HEK293 (cell line): Measurements from ENCODE around the gene AOAH.

Experiments used
- CTCF ChIA-PET: fragments of 350-600 bp; formaldehyde crosslinking; extraction: SDS; loops from one replicate; lab custom pipeline; 2021; ENCODE audit warnings: antibody characterized with exemption; lab: Yijun Ruan, JAX
- POLR2A ChIA-PET: fragments of 300-600 bp; formaldehyde crosslinking; extraction: SDS; loops from one replicate; lab custom pipeline; 2020; ENCODE audit warnings: antibody characterized with exemption, inconsistent platforms; lab: Yijun Ruan, JAX
- H3K27ac ChIP-seq: fragments of 200-500 bp; sonication (Bioruptor generic); 2 replicates; pipeline ENCODE4 v1.5.1; 2014; ENCODE audit warnings: low read depth, low read length, control low read depth, inconsistent platforms; ENCODE audit errors: extremely low read depth
- H3K36me3 ChIP-seq, 2 experiments: fragments of 200-500 bp in 1 of 2; sonication (Bioruptor generic) in 1 of 2; 1 replicate in 1 of 2; 2 replicates in 1 of 2; pipeline ENCODE4 v1.5.1; 2014 to 2017; ENCODE audit warnings: inconsistent platforms in 2 of 2, low read length in 2 of 2; ENCODE audit not compliant: control insufficient read depth in 2 of 2, insufficient read depth in 1 of 2
- H3K4me1 ChIP-seq: fragments of 200-500 bp; sonication (Bioruptor generic); 2 replicates; pipeline ENCODE4 v1.5.1; 2014; ENCODE audit warnings: mild to moderate bottlenecking, low read length, inconsistent platforms; ENCODE audit not compliant: control insufficient read depth, insufficient read depth
- H3K4me3 ChIP-seq: 2 replicates; pipeline ENCODE4 v1.5.1; 2011; ENCODE audit warnings: low read depth, mild to moderate bottlenecking, control low read depth, low read length, moderate library complexity
- H3K9me3 ChIP-seq: fragments of 200-500 bp; sonication (Bioruptor generic); 2 replicates; pipeline ENCODE4 v1.5.1; 2014; ENCODE audit warnings: low read depth, low read length, inconsistent platforms; ENCODE audit not compliant: control insufficient read depth, insufficient read depth
- FEZF1 ChIP-seq: fragments of 450-650 bp; formaldehyde crosslinking; IDR thresholded peaks from 2 replicates; pipeline ENCODE4 v1.5.1; 2016; ENCODE audit warnings: missing biosample characterization, missing genetic modification characterization
- GLIS1 ChIP-seq: fragments of 450-650 bp; formaldehyde crosslinking; IDR thresholded peaks from 2 replicates; pipeline ENCODE4 v1.5.1; 2016; ENCODE audit warnings: missing biosample characterization, missing genetic modification characterization
- ZEB2 ChIP-seq: fragments of 450-650 bp; formaldehyde crosslinking; IDR thresholded peaks from 2 replicates; pipeline ENCODE4 v1.5.1; 2016; ENCODE audit warnings: missing biosample characterization, missing genetic modification characterization
- ZFP37 ChIP-seq: fragments of 450-650 bp; formaldehyde crosslinking; IDR thresholded peaks from 2 replicates; pipeline ENCODE4 v1.5.1; 2016; ENCODE audit warnings: missing biosample characterization, missing genetic modification characterization
- ZNF140 ChIP-seq: fragments of 450-650 bp; formaldehyde crosslinking; IDR thresholded peaks from 2 replicates; pipeline ENCODE4 v1.5.1; 2016; ENCODE audit warnings: missing biosample characterization, missing genetic modification characterization
- ZNF174 ChIP-seq: fragments of 450-650 bp; formaldehyde crosslinking; IDR thresholded peaks from 2 replicates; pipeline ENCODE4 v1.5.0; 2017; ENCODE audit warnings: missing biosample characterization, mild to moderate bottlenecking, missing genetic modification characterization
- ZNF48 ChIP-seq: fragments of 450-650 bp; formaldehyde crosslinking; IDR thresholded peaks from 2 replicates; pipeline ENCODE4 v1.5.1; 2016; ENCODE audit warnings: missing biosample characterization, missing genetic modification characterization
- ZNF510 ChIP-seq: fragments of 450-650 bp; formaldehyde crosslinking; IDR thresholded peaks from 2 replicates; pipeline ENCODE4 v1.5.1; 2018; ENCODE audit warnings: mild to moderate bottlenecking, missing genetic modification characterization, missing biosample characterization; ENCODE audit not compliant: insufficient replicate concordance
- ZNF544 ChIP-seq: fragments of 450-650 bp; formaldehyde crosslinking; IDR thresholded peaks from 2 replicates; pipeline ENCODE4 v1.5.0; 2017; ENCODE audit warnings: missing biosample characterization, missing genetic modification characterization
- ZNF549 ChIP-seq: fragments of 450-650 bp; IDR thresholded peaks from 2 replicates; pipeline ENCODE4 v1.5.1; 2018; ENCODE audit warnings: missing biosample characterization, missing genetic modification characterization, mild to moderate bottlenecking, inconsistent platforms, moderate library complexity
- ZXDB ChIP-seq: fragments of 450-650 bp; formaldehyde crosslinking; IDR thresholded peaks from 2 replicates; pipeline ENCODE4 v1.5.1; 2016; ENCODE audit warnings: missing biosample characterization, missing genetic modification characterization
- TF ChIP-seq, protein P1 (sequence below): fragments of 450-650 bp; formaldehyde crosslinking; IDR thresholded peaks from 2 replicates; pipeline ENCODE4 v1.5.1; 2016; ENCODE audit warnings: missing biosample characterization, missing genetic modification characterization
- TF ChIP-seq, protein P2 (sequence below): fragments of 450-650 bp; formaldehyde crosslinking; IDR thresholded peaks from 2 replicates; pipeline ENCODE4 v1.5.1; 2017; ENCODE audit warnings: missing biosample characterization, missing genetic modification characterization
- TF ChIP-seq, protein P3 (sequence below): fragments of 450-650 bp; IDR thresholded peaks from 2 replicates; pipeline ENCODE4 v1.5.1; 2018; ENCODE audit warnings: missing biosample characterization, missing genetic modification characterization
- TF ChIP-seq, protein P4 (sequence below): fragments of 450-650 bp; formaldehyde crosslinking; IDR thresholded peaks from 2 replicates; pipeline ENCODE4 v1.5.1; 2016; ENCODE audit warnings: missing biosample characterization, missing genetic modification characterization

Gene AOAH

DNA sequence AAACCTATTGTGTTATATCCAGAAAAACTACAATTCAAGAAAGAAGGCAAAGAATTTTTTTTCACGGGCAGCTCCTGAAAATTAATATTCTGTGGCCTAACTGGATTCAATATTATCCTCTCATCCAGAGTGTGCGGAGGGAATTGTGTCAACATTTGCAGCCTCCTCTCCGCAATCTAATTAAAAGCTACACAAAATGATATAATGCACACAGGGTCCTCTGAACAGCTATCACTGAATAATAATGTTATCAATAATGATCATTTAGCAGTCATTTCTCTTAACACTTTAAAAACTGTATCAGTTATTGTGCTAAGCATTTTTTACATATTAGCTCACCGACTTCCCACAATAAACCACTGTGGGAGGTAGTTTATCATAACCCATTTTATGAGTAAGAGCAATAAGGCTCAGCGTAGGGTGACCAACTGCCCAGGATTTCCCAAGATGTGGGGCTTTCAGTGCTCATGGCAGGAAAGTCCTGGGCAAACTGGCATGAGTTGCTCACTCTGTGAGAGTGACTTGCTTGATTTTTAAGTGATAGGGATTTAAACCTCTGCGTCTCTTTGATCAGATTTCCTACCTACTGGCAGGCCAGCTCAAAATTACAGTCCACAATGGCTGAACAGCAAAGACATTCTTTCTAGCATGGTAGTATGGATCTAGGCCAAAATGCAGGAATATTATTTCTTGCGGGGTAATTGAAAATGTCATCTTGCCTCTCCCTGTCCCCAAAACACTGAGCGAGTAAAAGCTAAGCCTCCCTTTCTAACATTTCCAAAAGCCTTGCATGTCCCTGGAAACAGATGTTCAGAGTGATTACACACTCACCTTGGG is 65.7 kb downstream of the AOAH start:
- ChIA-PET POLR2A (interaction anchor here (0.6 kb wide), 1 partner anchor 10 kb away, joined by 3 read pairs; no protein-coding TSS in a partner anchor), CTCF (interaction anchor here (1.4 to 1.9 kb wide), 3 partner anchors 10 to 171 kb away, joined by 6 to 8 read pairs (median 8); no protein-coding TSS in a partner anchor)
- Histone ChIP-seq H3K4me3 (no peak overlapping the region), H3K27ac (no peak overlapping the region), H3K9me3 (no peaks in the 10 kb centered on the region), H3K36me3 (no peaks in the 10 kb centered on the region), H3K4me1 (no peaks in the 10 kb centered on the region)
- TF ChIP-seq ZEB2 (tag by site-specific recombination) (no peak), GLIS1 (tag by site-specific recombination) (peak; percentile 69), FEZF1 (tag by site-specific recombination) (peak; percentile 29; the same call in 1 of the 2 replicates), ZXDB (tag by site-specific recombination) (no peak), ZNF549 (tag by site-specific recombination) (no peak), ZFP37 (no peak), ZNF544 (no peak)
- TF ChIP-seq, protein P1, sequence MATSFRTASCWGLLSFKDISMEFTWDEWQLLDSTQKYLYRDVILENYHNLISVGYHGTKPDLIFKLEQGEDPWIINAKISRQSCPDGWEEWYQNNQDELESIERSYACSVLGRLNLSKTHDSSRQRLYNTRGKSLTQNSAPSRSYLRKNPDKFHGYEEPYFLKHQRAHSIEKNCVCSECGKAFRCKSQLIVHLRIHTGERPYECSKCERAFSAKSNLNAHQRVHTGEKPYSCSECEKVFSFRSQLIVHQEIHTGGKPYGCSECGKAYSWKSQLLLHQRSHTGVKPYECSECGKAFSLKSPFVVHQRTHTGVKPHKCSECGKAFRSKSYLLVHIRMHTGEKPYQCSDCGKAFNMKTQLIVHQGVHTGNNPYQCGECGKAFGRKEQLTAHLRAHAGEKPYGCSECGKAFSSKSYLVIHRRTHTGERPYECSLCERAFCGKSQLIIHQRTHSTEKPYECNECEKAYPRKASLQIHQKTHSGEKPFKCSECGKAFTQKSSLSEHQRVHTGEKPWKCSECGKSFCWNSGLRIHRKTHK, result no peak
- TF ChIP-seq, protein P2, sequence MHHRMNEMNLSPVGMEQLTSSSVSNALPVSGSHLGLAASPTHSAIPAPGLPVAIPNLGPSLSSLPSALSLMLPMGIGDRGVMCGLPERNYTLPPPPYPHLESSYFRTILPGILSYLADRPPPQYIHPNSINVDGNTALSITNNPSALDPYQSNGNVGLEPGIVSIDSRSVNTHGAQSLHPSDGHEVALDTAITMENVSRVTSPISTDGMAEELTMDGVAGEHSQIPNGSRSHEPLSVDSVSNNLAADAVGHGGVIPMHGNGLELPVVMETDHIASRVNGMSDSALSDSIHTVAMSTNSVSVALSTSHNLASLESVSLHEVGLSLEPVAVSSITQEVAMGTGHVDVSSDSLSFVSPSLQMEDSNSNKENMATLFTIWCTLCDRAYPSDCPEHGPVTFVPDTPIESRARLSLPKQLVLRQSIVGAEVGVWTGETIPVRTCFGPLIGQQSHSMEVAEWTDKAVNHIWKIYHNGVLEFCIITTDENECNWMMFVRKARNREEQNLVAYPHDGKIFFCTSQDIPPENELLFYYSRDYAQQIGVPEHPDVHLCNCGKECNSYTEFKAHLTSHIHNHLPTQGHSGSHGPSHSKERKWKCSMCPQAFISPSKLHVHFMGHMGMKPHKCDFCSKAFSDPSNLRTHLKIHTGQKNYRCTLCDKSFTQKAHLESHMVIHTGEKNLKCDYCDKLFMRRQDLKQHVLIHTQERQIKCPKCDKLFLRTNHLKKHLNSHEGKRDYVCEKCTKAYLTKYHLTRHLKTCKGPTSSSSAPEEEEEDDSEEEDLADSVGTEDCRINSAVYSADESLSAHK (tag by site-specific recombination), result peak; percentile 36; the same call in 1 of the 2 replicates
- TF ChIP-seq, protein P3, sequence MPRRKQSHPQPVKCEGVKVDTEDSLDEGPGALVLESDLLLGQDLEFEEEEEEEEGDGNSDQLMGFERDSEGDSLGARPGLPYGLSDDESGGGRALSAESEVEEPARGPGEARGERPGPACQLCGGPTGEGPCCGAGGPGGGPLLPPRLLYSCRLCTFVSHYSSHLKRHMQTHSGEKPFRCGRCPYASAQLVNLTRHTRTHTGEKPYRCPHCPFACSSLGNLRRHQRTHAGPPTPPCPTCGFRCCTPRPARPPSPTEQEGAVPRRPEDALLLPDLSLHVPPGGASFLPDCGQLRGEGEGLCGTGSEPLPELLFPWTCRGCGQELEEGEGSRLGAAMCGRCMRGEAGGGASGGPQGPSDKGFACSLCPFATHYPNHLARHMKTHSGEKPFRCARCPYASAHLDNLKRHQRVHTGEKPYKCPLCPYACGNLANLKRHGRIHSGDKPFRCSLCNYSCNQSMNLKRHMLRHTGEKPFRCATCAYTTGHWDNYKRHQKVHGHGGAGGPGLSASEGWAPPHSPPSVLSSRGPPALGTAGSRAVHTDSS (tag by site-specific recombination), result no peak

DNA sequence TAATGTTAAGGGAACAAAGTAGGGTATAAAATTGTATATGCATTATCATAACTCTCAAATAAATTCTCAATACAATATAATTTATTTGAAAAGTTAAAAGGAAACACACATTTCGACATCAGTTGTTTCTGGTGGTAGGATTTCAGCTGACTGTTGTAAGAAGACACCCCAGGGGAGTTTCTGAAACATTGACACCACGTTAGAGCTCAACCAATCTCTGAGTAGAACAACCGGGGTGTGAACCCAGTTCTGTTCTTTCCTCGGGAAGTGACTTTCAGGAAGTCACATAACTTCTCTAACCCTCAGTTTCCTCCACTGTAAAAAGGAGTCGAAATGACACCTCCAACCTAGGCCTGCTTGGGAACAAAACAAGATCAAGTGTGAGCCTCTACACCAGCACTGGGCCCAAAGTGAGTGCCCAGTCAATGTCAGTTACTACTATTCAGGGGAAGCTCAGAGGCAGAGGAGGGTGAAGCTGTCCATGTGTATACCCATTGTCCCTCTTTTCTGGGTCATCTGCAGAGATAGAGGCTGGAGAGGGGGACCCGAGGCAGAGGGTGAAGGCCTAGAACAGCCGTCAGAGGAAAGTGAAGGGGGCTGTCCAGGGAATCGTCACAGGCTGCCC is 67.1 kb downstream of the AOAH start:
- Histone ChIP-seq H3K4me1 (peaks cover 3% of the 10 kb centered on the region; the same call in 1 of the 2 replicates), H3K4me3 (no peak overlapping the region), H3K27ac (no peak overlapping the region), H3K9me3 (no peaks in the 10 kb centered on the region), H3K36me3 (no peaks in the 10 kb centered on the region)
- TF ChIP-seq ZNF510 (tag by site-specific recombination) (no peak), ZFP37 (no peak), ZNF174 (no peak), ZNF48 (tag by site-specific recombination) (no peak), ZNF140 (tag by site-specific recombination) (no peak)
- TF ChIP-seq, protein P4, sequence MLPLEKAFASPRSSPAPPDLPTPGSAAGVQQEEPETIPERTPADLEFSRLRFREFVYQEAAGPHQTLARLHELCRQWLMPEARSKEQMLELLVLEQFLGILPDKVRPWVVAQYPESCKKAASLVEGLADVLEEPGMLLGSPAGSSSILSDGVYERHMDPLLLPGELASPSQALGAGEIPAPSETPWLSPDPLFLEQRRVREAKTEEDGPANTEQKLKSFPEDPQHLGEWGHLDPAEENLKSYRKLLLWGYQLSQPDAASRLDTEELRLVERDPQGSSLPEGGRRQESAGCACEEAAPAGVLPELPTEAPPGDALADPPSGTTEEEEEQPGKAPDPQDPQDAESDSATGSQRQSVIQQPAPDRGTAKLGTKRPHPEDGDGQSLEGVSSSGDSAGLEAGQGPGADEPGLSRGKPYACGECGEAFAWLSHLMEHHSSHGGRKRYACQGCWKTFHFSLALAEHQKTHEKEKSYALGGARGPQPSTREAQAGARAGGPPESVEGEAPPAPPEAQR (tag by site-specific recombination), result no peak
- POLR2A ChIA-PET, result no interaction called here
- CTCF ChIA-PET, result interaction anchor here (1.4 to 1.9 kb wide), 2 partner anchors 11 to 170 kb away, joined by 6 to 8 read pairs; no protein-coding TSS in a partner anchor
